NCI-H82 treated with DMSO at 0.1 percent for 48 hours (cell line): ENCODE measurements around the gene CUTC.
"Not testable (repeated sequence)": the region's sequence is repeated elsewhere in the genome, so short reads cannot be mapped to it uniquely, and the experiment has no call there.

ENCODE experiments used
- DNase-seq: peaks from one replicate; lab custom pipeline; 2025; ENCODE audit not compliant: unreplicated experiment; lab: John Stamatoyannopoulos, UW

CUTC gene

GRCh38 chr10:99732033-99732842, at the start of gene CUTC, which contains the start of gene COX15:
CUTC (plus strand) TSS chr10:99732234; CDS start chr10:99732349, 115 bp downstream.
COX15 (minus strand) TSS chr10:99732127; CDS start chr10:99732049, 78 bp downstream.
- DNase-seq, result peak; percentile 86

GRCh38 chr10:99682752-99683151, 49.3 kb upstream of the CUTC start:
- no peak for DNase-seq

GRCh38 chr10:99685597-99685967, 46.5 kb upstream of the CUTC start:
- DNase-seq, result no peak

- no peak for DNase-seq
Observed at GRCh38 chr10:99689461-99689860, 42.6 kb upstream of the CUTC start.

GRCh38 chr10:99693933-99694583, 38.0 kb upstream of the CUTC start:
- DNase-seq, result no peak

- DNase-seq, result no peak
Observed at GRCh38 chr10:99695761-99696160, 36.3 kb upstream of the CUTC start.

- no peak for DNase-seq
Observed at GRCh38 chr10:99698504-99699080, 33.4 kb upstream of the CUTC start.

- no peak for DNase-seq
Observed at GRCh38 chr10:99700649-99701048, 31.4 kb upstream of the CUTC start.

- no peak for DNase-seq
Observed at GRCh38 chr10:99708428-99709012, 23.5 kb upstream of the CUTC start.

- DNase-seq, result no peak
Observed at GRCh38 chr10:99709480-99710229, 22.4 kb upstream of the CUTC start.

- no peak for DNase-seq
Observed at GRCh38 chr10:99711129-99711719, 20.8 kb upstream of the CUTC start.

GRCh38 chr10:99714446-99714845, 17.6 kb upstream of the CUTC start:
- no peak for DNase-seq

GRCh38 chr10:99720387-99720786, 11.6 kb upstream of the CUTC start:
- DNase-seq, result no peak

GRCh38 chr10:99730026-99730425, 2.0 kb upstream of the CUTC start:
- no peak for DNase-seq

- no peak for DNase-seq
Observed at GRCh38 chr10:99731306-99732032, 565 bp upstream of the CUTC start.

GRCh38 chr10:99733366-99733765, 1.3 kb downstream of the CUTC start:
- DNase-seq, result no peak

GRCh38 chr10:99734111-99734510, 2.1 kb downstream of the CUTC start:
- not testable (repeated sequence) for DNase-seq

- DNase-seq, result no peak
Observed at GRCh38 chr10:99740260-99740659, 8.2 kb downstream of the CUTC start.

GRCh38 chr10:99740933-99741559, 9.0 kb downstream of the CUTC start:
- DNase-seq, result no peak
